Vagina (tissue), 2 donors: Measurements from ENCODE around the gene LRRC49. TPM values are rescaled to one million over a fixed set of nuclear protein-coding genes. Genes with fewer than 3 reads are reported as not detected.
A peak's percentile ranks its signal among the peaks of the same experiment; 100 is the strongest.
"Not testable (repeated sequence)": the region's sequence is repeated elsewhere in the genome, so short reads cannot be mapped to it uniquely, and the experiment has no call there.

Experiments used
- DNase-seq, 2 donors: peaks; one replicate each; pipeline ENCODE4 v3.0.0-alpha.2; 2017; ENCODE audit errors: extremely low spot score in 2 of 2
- H3K27ac ChIP-seq: fragments of 200-600 bp; sonication (generic); one replicate; pipeline ENCODE4 v1.5.1; 2019
- H3K27me3 ChIP-seq: fragments of 200-600 bp; sonication (generic); one replicate; pipeline ENCODE4 v1.5.1; 2019
- H3K36me3 ChIP-seq, 2 donors: fragments of 200-600 bp; sonication (generic); one replicate each; pipeline ENCODE4 v1.5.1; 2017 to 2019
- H3K4me1 ChIP-seq: fragments of 200-600 bp; sonication (generic); one replicate; pipeline ENCODE4 v1.5.1; 2019
- H3K4me3 ChIP-seq, 2 donors: fragments of 200-600 bp; sonication (generic); 1 replicate in 1 of 2; 2 replicates in 1 of 2; pipeline ENCODE4 v1.5.1; 2016 to 2019
- H3K9me3 ChIP-seq: fragments of 200-600 bp; sonication (generic); one replicate; pipeline ENCODE4 v1.5.1; 2019
- POLR2A ChIP-seq, 2 donors: fragments of 450-650 bp; IDR thresholded peaks; one replicate each; pipeline ENCODE4 v1.6.1; 2017; ENCODE audit warnings: antibody characterized with exemption in 2 of 2, mild to moderate bottlenecking in 2 of 2, moderate library complexity in 2 of 2
- POLR2AphosphoS5 ChIP-seq, 2 donors: sonication (generic); formaldehyde crosslinking; IDR thresholded peaks; one replicate each; pipeline ENCODE4 v1.9.0; 2017; ENCODE audit warnings: antibody characterized with exemption in 2 of 2, mild to moderate bottlenecking in 2 of 2, low read depth in 1 of 2; ENCODE audit not compliant: insufficient read depth in 1 of 2
- intact Hi-C: fragments of 100-400 bp; cut with DNase I; formaldehyde crosslinking; loops from one replicate; pipeline ENCODE4 v1.15.1; 2023
- total RNA-seq: library from RNA; depleted of rRNA; stranded (reverse); fragments of >200 nt; gene quantifications from one replicate; pipeline ENCODE4 v1.2.3, GENCODE V29; 2016
- TF ChIP-seq, protein P1 (sequence below), 3 experiments: fragments of 450-650 bp in 2 of 3; fragments of 200-600 bp in 1 of 3; sonication (generic) in 1 of 3; IDR thresholded peaks; one replicate each; pipeline ENCODE4 v1.5.1; 2017 to 2019; ENCODE audit warnings: antibody characterized with exemption in 3 of 3, mild to moderate bottlenecking in 2 of 3, moderate library complexity in 2 of 3

LRRC49 gene
- total RNA-seq, 1 donor from 2014 or later: 8.8 TPM

DNA sequence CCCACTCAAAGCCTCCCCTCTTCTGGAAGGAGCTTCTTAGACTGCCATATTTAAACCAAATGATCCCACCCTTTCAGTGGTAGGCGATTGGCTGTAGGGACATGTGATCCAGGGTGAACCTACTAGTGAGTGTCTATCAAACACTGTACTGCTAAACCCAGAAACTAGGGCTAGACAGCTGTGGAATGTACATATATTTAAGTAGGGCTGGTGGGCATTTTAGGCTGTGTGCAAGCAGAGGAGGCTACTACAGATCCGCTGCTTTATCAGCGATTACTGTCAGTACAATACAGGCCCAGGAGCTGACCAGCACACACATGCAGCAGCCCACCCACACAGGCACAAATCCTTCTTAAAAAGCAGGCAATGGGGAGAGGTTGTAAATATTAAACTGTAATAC lies 23.3 kb upstream of the LRRC49 start:
- TF ChIP-seq POLR2A (IDR thresholded peaks at IDR 0.05) (no peak), POLR2AphosphoS5 (IDR thresholded peaks at IDR 0.05; ENCODE audit: insufficient read depth in 1 of 2, low read depth in 1 of 2) (no peak)
- TF ChIP-seq, protein P1, sequence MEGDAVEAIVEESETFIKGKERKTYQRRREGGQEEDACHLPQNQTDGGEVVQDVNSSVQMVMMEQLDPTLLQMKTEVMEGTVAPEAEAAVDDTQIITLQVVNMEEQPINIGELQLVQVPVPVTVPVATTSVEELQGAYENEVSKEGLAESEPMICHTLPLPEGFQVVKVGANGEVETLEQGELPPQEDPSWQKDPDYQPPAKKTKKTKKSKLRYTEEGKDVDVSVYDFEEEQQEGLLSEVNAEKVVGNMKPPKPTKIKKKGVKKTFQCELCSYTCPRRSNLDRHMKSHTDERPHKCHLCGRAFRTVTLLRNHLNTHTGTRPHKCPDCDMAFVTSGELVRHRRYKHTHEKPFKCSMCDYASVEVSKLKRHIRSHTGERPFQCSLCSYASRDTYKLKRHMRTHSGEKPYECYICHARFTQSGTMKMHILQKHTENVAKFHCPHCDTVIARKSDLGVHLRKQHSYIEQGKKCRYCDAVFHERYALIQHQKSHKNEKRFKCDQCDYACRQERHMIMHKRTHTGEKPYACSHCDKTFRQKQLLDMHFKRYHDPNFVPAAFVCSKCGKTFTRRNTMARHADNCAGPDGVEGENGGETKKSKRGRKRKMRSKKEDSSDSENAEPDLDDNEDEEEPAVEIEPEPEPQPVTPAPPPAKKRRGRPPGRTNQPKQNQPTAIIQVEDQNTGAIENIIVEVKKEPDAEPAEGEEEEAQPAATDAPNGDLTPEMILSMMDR (IDR thresholded peaks at IDR 0.05): no peak
- Histone ChIP-seq H3K36me3 (no peaks in the 10 kb centered on the region), H3K27ac (peak overlapping the region; percentile 69)

DNA sequence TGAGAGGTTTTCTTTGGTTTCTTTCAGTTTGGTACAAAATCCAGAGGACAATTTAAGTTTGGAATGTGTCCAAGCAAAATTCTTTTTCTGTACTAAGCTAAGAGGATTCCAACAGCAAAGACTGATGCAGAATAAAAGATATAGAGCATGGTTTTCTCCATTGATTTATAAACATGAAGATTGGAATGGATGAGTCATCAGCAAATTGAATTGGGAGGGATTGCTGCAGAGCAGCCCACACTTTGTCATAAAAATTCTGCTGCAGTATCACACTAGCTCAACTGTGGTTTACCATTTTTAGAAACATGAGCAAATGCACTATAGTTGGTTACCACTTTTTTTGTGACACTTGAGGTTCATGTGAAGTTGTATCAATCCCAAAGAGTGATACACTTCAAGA lies 22.6 kb upstream of the LRRC49 start:
- TF ChIP-seq, protein P1 (IDR thresholded peaks at IDR 0.05): no peak
- TF ChIP-seq POLR2AphosphoS5 (IDR thresholded peaks at IDR 0.05; ENCODE audit: insufficient read depth in 1 of 2, low read depth in 1 of 2) (no peak), POLR2A (IDR thresholded peaks at IDR 0.05) (no peak)
- Histone ChIP-seq H3K36me3 (no peaks in the 10 kb centered on the region), H3K4me1 (peaks cover 32% of the 10 kb centered on the region), H3K27me3 (no peaks in the 10 kb centered on the region), H3K4me3 (no peak overlapping the region), H3K9me3 (no peaks in the 10 kb centered on the region), H3K27ac (peak overlapping the region; percentile 69)
- intact Hi-C loops: no loop called here
- no peak for DNase-seq

More for the DNA sequence above, 23.3 kb upstream of the LRRC49 start:
- H3K4me3 ChIP-seq: no peak overlapping the region
- H3K9me3 ChIP-seq: no peaks in the 10 kb centered on the region
- H3K4me1 ChIP-seq: peaks cover 32% of the 10 kb centered on the region
- intact Hi-C loops: no loop called here
- H3K27me3 ChIP-seq: no peaks in the 10 kb centered on the region
- no peak for DNase-seq

DNA sequence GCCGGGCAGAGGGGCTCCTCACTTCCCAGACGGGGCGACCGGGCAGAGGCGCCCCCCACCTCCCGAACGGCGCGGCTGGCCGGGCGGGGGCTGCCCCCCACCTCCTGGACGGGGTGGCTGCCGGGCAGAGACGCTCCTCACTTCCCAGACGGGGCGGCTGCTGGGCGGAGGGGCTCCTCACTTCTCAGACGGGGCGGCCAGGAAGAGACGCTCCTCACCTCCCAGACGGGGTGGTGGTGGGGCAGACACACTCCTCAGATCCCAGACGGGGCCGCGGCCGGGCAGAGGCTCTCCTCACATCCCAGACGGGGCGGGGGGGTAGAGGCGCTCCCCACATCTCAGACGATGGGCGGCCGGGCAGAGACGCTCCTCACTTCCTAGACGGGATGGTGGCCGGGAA lies 21.1 kb upstream of the LRRC49 start:
- H3K27ac ChIP-seq, H3K9me3 ChIP-seq, H3K36me3 ChIP-seq, intact Hi-C loops, H3K27me3 ChIP-seq, H3K4me3 ChIP-seq, DNase-seq: not testable (repeated sequence)
- peaks cover 32% of the 10 kb centered on the region for H3K4me1 ChIP-seq

- DNase-seq: no peak
- Histone ChIP-seq H3K4me1 (peaks cover 17% of the 10 kb centered on the region), H3K36me3 (no peaks in the 10 kb centered on the region), H3K27ac (no peak overlapping the region), H3K9me3 (no peaks in the 10 kb centered on the region), H3K4me3 (no peak overlapping the region), H3K27me3 (no peaks in the 10 kb centered on the region)
- intact Hi-C loops: no loop called here
- TF ChIP-seq POLR2A (IDR thresholded peaks at IDR 0.05) (no peak), POLR2AphosphoS5 (IDR thresholded peaks at IDR 0.05; ENCODE audit: insufficient read depth in 1 of 2, low read depth in 1 of 2) (no peak)
- TF ChIP-seq, protein P1 (IDR thresholded peaks at IDR 0.05): no peak
These were observed 19.2 kb upstream of the LRRC49 start for GRCh38 chr15:70873232-70874054.

GRCh38 chr15:70875001-70875782 lies 17.4 kb upstream of the LRRC49 start:
- no peak for TF ChIP-seq POLR2A (IDR thresholded peaks at IDR 0.05)
- TF ChIP-seq, protein P1 (IDR thresholded peaks at IDR 0.05): peak; percentile 8 to 41 (median 33)
- H3K4me3 ChIP-seq: no peak overlapping the region
- DNase-seq: no peak
- H3K9me3 ChIP-seq: no peaks in the 10 kb centered on the region
- no peaks in the 10 kb centered on the region for H3K27me3 ChIP-seq
- H3K27ac ChIP-seq: no peak overlapping the region
- intact Hi-C loops: loop anchor here (5.0 kb wide), 1 partner anchor 53 kb away; no protein-coding TSS in a partner anchor
- no peaks in the 10 kb centered on the region for H3K36me3 ChIP-seq
- H3K4me1 ChIP-seq: no peaks in the 10 kb centered on the region
